HFFc6 (cell line): ENCODE results near the gene PTGDR. TPM values are rescaled to one million over a fixed set of nuclear protein-coding genes. Genes with fewer than 3 reads are reported as not detected.

ENCODE experiments used
- DNase-seq: peaks from one replicate; pipeline ENCODE4 v3.0.0-alpha.2; 2018
- H3K27ac Mint-ChIP-seq: 2 replicates; pipeline ENCODE4 v1.8.0; 2020; ENCODE audit warnings: mild to moderate bottlenecking, mixed read lengths
- H3K27me3 Mint-ChIP-seq: 2 replicates; pipeline ENCODE4 v1.8.0; 2021; ENCODE audit warnings: mild to moderate bottlenecking, moderate library complexity, mixed read lengths; ENCODE audit not compliant: insufficient read depth
- H3K36me3 Mint-ChIP-seq: 2 replicates; pipeline ENCODE4 v1.8.0; 2021; ENCODE audit warnings: low read depth, mixed read lengths
- H3K4me1 Mint-ChIP-seq: 2 replicates; pipeline ENCODE4 v1.8.0; 2020; ENCODE audit warnings: low read depth, mixed read lengths
- H3K4me3 Mint-ChIP-seq: 2 replicates; pipeline ENCODE4 v1.8.0; 2020; ENCODE audit warnings: mild to moderate bottlenecking, moderate library complexity, mixed read lengths
- H3K9me3 Mint-ChIP-seq: 2 replicates; pipeline ENCODE4 v1.8.0; 2020; ENCODE audit warnings: mild to moderate bottlenecking, mixed read lengths
- CTCF ChIP-seq: fragments of 200-600 bp; sonication (generic); IDR thresholded peaks from 2 replicates; pipeline ENCODE4 v1.5.0; 2021; ENCODE audit warnings: antibody characterized with exemption, mild to moderate bottlenecking
- total RNA-seq, 6 experiments: library from RNA; stranded (reverse); fragmentation: NEBNext Ultra II Directional; extraction: Animal tissue kit (Norgen Biotek cat#: 25700); gene quantifications; 2 replicates in 1 of 6; 3 replicates in 5 of 6; pipeline ENCODE4 v1.2.3, GENCODE V29; 2021

Gene PTGDR
- total RNA-seq, 6 experiments from 2014 or later = not detected

- Mint-ChIP-seq H3K4me1 (peaks cover 26% of the 10 kb centered on the region), H3K27ac (no peak overlapping the region), H3K4me3 (no peak overlapping the region), H3K9me3 (no peaks in the 10 kb centered on the region; the same call in 1 of the 2 replicates), H3K27me3 (peaks cover 56% of the 10 kb centered on the region), H3K36me3 (no peaks in the 10 kb centered on the region)
- no peak for DNase-seq
- no peak for TF ChIP-seq CTCF
Measured at GRCh38 chr14:52269982-52270381, 2.5 kb downstream of the PTGDR start.

- no peak for DNase-seq
- Mint-ChIP-seq H3K36me3 (no peaks in the 10 kb centered on the region), H3K4me3 (no peak overlapping the region), H3K9me3 (no peaks in the 10 kb centered on the region; the same call in 1 of the 2 replicates), H3K4me1 (peaks cover 22% of the 10 kb centered on the region), H3K27me3 (peaks cover 52% of the 10 kb centered on the region), H3K27ac (no peak overlapping the region)
- TF ChIP-seq CTCF = no peak
Measured at GRCh38 chr14:52271538-52271937, 4.0 kb downstream of the PTGDR start.

- Mint-ChIP-seq H3K36me3 (no peaks in the 10 kb centered on the region), H3K4me1 (peaks cover 14% of the 10 kb centered on the region), H3K27ac (no peak overlapping the region), H3K27me3 (peaks cover 44% of the 10 kb centered on the region), H3K4me3 (no peak overlapping the region), H3K9me3 (no peaks in the 10 kb centered on the region; the same call in 1 of the 2 replicates)
- TF ChIP-seq CTCF = peak; percentile 72
- DNase-seq = peak; percentile 39
Measured at GRCh38 chr14:52272375-52272774, 4.9 kb downstream of the PTGDR start.

GRCh38 chr14:52275372-52275771, 7.9 kb downstream of the PTGDR start:
- no peak overlapping the region for H3K4me3 Mint-ChIP-seq
- no peak for DNase-seq
- no peaks in the 10 kb centered on the region for H3K36me3 Mint-ChIP-seq
- TF ChIP-seq CTCF = no peak
- H3K27me3 Mint-ChIP-seq = peaks cover 18% of the 10 kb centered on the region
- peaks cover 14% of the 10 kb centered on the region for H3K4me1 Mint-ChIP-seq
- H3K9me3 Mint-ChIP-seq = no peaks in the 10 kb centered on the region
- H3K27ac Mint-ChIP-seq = no peak overlapping the region

- no peaks in the 10 kb centered on the region for H3K36me3 Mint-ChIP-seq
- H3K4me1 Mint-ChIP-seq = peaks cover 15% of the 10 kb centered on the region
- no peak overlapping the region for H3K4me3 Mint-ChIP-seq
- peaks cover 14% of the 10 kb centered on the region for H3K27me3 Mint-ChIP-seq
- DNase-seq = no peak
- TF ChIP-seq CTCF = no peak
- no peak overlapping the region for H3K27ac Mint-ChIP-seq
- no peaks in the 10 kb centered on the region for H3K9me3 Mint-ChIP-seq
Measured at GRCh38 chr14:52277552-52277951, 10.1 kb downstream of the PTGDR start.

- H3K27me3 Mint-ChIP-seq = peaks cover 14% of the 10 kb centered on the region
- DNase-seq = peak; percentile 57
- no peaks in the 10 kb centered on the region for H3K36me3 Mint-ChIP-seq
- TF ChIP-seq CTCF = no peak
- H3K9me3 Mint-ChIP-seq = no peaks in the 10 kb centered on the region
- peaks cover 20% of the 10 kb centered on the region for H3K4me1 Mint-ChIP-seq
- H3K27ac Mint-ChIP-seq = no peak overlapping the region
- no peak overlapping the region for H3K4me3 Mint-ChIP-seq
Measured at GRCh38 chr14:52279408-52279807, 11.9 kb downstream of the PTGDR start.
